Measurements from ENCODE around the gene MNX1.

MNX1 gene

DNA sequence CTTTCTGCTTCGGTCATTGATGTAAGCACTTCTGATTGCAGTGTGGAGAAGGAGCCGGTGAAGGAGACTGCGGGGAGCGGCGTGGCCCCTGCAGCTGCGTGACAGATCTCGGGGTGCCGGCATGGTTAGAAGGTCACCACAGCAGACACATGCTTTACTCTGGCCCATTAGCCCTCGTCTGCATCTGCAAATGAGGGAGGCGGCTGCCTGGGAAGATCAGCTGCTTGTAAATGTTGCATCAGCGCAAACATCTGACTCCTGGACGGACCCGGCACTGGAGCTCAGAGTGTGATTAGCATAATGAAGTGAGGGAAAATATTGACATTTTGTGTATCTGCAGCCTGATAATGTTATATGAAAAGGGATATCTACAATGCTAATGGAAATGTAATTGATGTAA lies 30.5 kb upstream of the MNX1 start:
- TF ChIP-seq, protein P1, sequence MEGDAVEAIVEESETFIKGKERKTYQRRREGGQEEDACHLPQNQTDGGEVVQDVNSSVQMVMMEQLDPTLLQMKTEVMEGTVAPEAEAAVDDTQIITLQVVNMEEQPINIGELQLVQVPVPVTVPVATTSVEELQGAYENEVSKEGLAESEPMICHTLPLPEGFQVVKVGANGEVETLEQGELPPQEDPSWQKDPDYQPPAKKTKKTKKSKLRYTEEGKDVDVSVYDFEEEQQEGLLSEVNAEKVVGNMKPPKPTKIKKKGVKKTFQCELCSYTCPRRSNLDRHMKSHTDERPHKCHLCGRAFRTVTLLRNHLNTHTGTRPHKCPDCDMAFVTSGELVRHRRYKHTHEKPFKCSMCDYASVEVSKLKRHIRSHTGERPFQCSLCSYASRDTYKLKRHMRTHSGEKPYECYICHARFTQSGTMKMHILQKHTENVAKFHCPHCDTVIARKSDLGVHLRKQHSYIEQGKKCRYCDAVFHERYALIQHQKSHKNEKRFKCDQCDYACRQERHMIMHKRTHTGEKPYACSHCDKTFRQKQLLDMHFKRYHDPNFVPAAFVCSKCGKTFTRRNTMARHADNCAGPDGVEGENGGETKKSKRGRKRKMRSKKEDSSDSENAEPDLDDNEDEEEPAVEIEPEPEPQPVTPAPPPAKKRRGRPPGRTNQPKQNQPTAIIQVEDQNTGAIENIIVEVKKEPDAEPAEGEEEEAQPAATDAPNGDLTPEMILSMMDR (IDR thresholded peaks at IDR 0.05): no peak

DNA sequence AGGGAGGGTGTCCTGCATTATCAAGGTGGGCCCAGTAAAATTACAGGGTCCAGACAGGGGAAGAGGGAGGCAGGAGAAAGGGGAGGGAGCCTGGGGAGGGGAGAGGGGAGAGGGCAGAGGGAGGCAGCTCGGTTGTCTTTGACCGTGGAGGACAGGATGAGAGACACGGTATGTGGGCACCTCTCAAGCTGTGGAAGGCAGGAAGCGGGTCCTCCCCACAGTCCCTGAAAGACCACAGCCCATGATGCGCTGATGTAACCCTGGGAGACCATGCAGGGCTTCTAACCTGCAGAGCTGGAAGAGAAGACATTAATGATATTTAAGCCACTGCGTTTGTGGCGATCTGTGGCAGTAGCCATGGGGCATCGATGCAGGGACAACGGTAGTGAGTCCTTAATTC lies 27.2 kb upstream of the MNX1 start:
- TF ChIP-seq, protein P1 (IDR thresholded peaks at IDR 0.05): no peak

DNA sequence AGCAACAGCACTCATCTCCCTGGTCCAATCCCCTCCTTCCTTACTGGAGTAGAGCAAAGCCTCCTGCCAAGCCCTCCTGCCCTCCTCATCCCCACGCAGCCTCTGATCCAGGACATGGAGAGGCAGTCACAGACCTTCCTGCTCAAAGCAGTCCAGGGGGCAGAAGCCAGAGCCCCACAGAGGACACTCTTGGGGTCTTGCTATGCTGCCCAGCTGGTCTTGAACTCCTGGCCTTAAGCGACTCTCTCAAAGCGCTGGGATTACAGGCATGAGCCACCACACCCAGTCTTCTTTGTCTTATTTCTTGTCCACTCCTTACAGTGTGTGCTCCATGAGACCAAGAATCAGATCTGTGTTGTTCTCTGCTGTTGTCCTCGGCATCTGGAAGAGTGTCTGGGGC lies 26.6 kb upstream of the MNX1 start:
- TF ChIP-seq, protein P1 (IDR thresholded peaks at IDR 0.05): no peak

DNA sequence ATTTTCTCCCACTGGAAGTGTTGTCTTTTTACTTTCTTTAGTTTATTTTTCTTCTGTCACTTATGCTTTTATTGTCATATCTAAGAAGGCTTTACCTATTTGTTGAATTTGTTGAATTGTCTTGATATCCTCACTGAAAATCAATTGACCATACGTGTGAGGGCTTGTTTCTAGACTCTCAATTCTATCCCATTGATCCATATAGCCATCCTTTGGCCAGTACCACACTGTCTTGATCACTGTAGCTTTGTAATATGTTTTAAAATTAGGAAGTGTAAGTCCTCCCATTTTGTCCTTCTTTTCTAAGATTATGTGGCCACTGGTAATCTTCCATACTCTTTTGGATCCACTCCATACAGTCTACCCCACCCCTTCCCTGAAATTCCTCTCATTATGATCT lies 25.5 kb upstream of the MNX1 start:
- TF ChIP-seq, protein P1 (IDR thresholded peaks at IDR 0.05): no peak

DNA sequence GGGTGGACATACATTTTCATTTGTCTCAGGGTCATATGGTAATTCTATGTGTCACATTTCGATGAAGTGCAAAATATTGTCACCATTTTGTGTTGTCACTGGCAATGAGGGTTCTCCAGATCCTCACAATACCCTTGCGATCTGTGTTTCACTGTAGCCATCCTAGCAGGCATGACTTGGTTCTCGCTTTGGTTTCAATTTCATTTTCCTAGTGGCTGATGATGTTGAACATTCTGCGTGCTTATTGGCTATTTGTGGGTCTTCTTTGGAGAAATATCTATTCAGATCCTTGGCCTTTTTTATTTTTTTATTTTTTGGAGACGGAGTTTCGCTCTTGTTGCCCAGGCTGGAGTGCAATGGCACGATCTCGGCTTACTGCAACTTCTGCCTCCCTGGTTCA lies 24.8 kb upstream of the MNX1 start:
- TF ChIP-seq, protein P1 (IDR thresholded peaks at IDR 0.05): no peak

DNA sequence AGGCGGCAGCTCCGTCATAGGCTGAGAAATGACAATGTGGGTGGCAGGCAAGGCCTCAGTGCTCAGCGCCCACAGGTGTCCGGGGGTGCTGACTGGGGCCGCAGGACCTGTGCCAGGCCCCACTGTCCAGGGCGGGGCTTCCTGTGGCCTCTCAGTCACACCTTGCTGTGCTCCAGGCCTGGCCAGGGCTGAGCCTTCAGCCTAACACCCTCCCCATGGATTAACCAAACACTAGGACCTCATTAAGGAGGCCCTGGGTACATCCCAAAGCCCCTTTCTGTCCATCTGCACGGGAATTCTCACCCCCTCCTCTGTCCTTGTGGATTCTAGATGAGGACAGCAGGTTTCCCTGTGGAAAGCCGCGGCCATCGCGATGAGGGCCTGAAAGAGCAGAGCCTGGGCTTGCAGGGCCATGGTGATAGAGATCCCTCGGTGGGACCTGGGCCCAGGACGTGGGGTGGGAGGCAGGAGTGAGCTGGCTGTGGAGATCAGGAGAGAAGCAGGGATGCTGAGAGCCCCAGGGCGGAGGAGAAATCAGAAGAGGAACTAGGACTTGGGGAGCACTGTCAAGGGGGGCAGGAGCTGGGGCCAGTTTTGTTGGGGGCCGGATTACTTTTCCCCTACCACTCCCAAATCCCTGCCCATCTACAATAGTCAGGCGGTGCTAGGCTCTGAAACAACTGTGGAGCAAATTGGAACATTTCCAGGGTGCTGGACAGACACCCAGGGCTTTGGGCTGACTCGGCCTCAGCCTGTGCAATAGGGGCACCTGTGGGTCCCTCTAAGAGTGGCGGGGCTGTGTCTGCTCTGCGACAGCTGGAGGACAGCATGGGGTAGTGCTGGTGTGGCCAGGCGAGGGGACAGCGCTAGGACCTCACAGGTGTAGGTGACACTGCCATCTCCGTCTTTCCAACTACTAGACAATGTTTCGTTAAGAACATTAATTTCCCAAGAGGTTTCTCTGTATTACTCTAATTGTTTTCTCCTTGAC lies 23.3 kb upstream of the MNX1 start:
- TF ChIP-seq, protein P1 (IDR thresholded peaks at IDR 0.05): no peak

DNA sequence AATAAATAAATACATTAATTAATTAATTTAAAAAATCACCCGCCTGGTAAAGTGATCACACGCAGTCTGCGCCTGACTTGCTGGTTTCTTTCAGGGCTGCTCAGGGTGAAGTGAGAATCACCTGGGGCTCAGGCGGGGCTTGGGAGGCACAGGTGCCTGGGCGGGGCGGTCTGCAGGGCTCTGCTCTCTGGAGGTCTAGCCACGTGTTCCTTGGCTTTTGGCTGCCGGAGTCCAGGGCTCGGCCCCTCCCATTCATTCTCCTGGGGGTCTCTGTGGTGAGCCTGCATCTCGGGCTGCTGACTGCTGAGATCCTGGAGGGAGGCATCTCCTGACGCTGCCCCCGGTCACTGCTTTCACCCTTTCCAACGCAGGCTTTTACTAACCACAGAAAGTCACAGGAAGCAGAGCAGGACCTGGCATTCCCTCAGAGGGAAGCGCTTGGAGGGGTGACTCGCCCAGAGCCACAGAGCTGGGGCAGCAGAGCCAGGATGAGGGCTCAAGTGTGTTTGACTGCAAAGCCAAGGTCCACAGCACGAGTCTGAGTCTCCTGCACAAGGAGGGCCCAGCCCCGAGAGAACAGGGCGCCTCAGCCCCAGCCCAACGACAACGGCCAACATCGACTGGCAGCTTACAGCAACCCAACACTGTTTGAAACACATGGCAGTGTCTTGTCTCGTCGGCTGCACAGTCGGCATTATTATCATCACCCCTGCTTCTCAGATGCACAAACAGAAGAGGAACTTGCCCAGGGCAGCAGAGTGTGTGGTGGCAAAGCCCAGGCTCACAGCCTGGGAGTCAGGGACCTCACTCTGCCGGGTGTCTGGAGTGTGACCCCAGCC lies 22.4 kb upstream of the MNX1 start:
- TF ChIP-seq, protein P1 (IDR thresholded peaks at IDR 0.05): no peak

All from LNCAP (cell line).